Gastrocnemius medialis (tissue), 4 donors: ENCODE results near the gene EIPR1. TPM values are rescaled to one million over a fixed set of nuclear protein-coding genes. Genes with fewer than 3 reads are reported as not detected.

ENCODE experiments used
- ATAC-seq, 2 donors: fragments of 150-250 bp; one replicate each; pipeline ENCODE4 v1.9.1; 2016
- DNase-seq, 2 donors: peaks; one replicate each; pipeline ENCODE4 v3.0.0-alpha.2; 2019
- H3K27ac ChIP-seq, 4 donors: fragments of 200-600 bp; sonication (generic); 1 replicate in 1 of 4; 2 replicates in 3 of 4; pipeline ENCODE4 v1.5.1; 2016 to 2018; ENCODE audit warnings: mild to moderate bottlenecking in 2 of 4, moderate library complexity in 1 of 4
- H3K27me3 ChIP-seq, 3 donors: fragments of 200-600 bp; sonication (generic) in 2 of 3; 1 replicate in 1 of 3; 2 replicates in 2 of 3; pipeline versions ENCODE4 v1.5.1 to v1.6.0; 2016 to 2019; ENCODE audit warnings: mild to moderate bottlenecking in 1 of 3, moderate library complexity in 1 of 3
- H3K36me3 ChIP-seq, 2 donors: fragments of 200-600 bp; sonication (generic) in 1 of 2; one replicate each; pipeline ENCODE4 v1.5.1; 2017 to 2018
- H3K4me1 ChIP-seq, 2 donors: fragments of 200-600 bp; sonication (generic) in 1 of 2; one replicate each; pipeline ENCODE4 v1.5.1; 2016 to 2017; ENCODE audit warnings: mild to moderate bottlenecking in 2 of 2
- H3K4me3 ChIP-seq, 4 donors: fragments of 200-600 bp; sonication (generic) in 3 of 4; 1 replicate in 1 of 4; 2 replicates in 3 of 4; pipeline ENCODE4 v1.5.1; 2016 to 2019; ENCODE audit warnings: mild to moderate bottlenecking in 2 of 4
- H3K9me3 ChIP-seq, 3 donors: fragments of 200-600 bp; sonication (generic) in 2 of 3; 1 replicate in 1 of 3; 2 replicates in 2 of 3; pipeline ENCODE4 v1.5.1; 2016 to 2019
- CTCF ChIP-seq, 5 experiments: fragments of 450-650 bp in 3 of 5; fragments of 200-600 bp in 2 of 5; sonication (generic) in 2 of 5; IDR thresholded peaks in 4 of 5; conservative IDR thresholded peaks in 1 of 5; 1 replicate in 4 of 5; 2 replicates in 1 of 5; pipeline ENCODE4 v1.5.1; 2016 to 2019; ENCODE audit warnings: antibody characterized with exemption in 5 of 5, mild to moderate bottlenecking in 3 of 5, moderate library complexity in 3 of 5
- POLR2A ChIP-seq, 2 donors: fragments of 450-650 bp; IDR thresholded peaks; one replicate each; pipeline ENCODE4 v1.6.1; 2017; ENCODE audit warnings: antibody characterized with exemption in 2 of 2, mild to moderate bottlenecking in 2 of 2, moderate library complexity in 2 of 2
- in situ Hi-C, 4 donors: fragments of 200-750 bp; cut with MboI; loops; one replicate each; pipeline versions ENCODE4 v1.15.0 to v1.8.0; 2017; ENCODE audit warnings: low sequenced_read_pairs in 4 of 4
- intact Hi-C: fragments of 100-400 bp; cut with DNase I; formaldehyde crosslinking; loops from one replicate; pipeline ENCODE4 v1.15.1; 2023; ENCODE audit warnings: low total_unique reads
- total RNA-seq, 4 donors: library from RNA; depleted of rRNA; stranded (reverse); fragments of >200 nt; gene quantifications; one replicate each; pipeline versions ENCODE4 v1.1.0 to v1.2.3, GENCODE V29; 2016

The EIPR1 gene
- total RNA-seq, 4 donors from 2014 or later = 23.2 to 30.5 (median 24.4) TPM

GRCh38 chr2:3399381-3399780, 21.8 kb upstream of the EIPR1 start:
- Histone ChIP-seq H3K27ac (peak overlapping the region in 1 of 4 donors; percentile 50), H3K27me3 (no peaks in the 10 kb centered on the region), H3K4me3 (no peak overlapping the region), H3K36me3 (peaks cover 0 to 28% of the 10 kb centered on the region in 2 donors), H3K4me1 (peaks cover 7 to 15% of the 10 kb centered on the region in 2 donors), H3K9me3 (peaks cover 0 to 14% (median 0%) of the 10 kb centered on the region in 3 donors)
- DNase-seq (no peak), ATAC-seq (no peak)
- intact Hi-C loops (no loop called here), in situ Hi-C loops (loop anchor here in 2 of 4 donors (25.0 kb wide), 1 partner anchor 163 kb away; the partner anchor contains the start of gene RNASEH1 (in 2 of the 2))
- TF ChIP-seq CTCF (IDR thresholded peaks at IDR 0.05 in 4 of 5, conservative IDR thresholded peaks at IDR 0.05 in 1 of 5) (no peak), POLR2A (IDR thresholded peaks at IDR 0.05) (no peak)

- Histone ChIP-seq H3K27ac (no peak overlapping the region), H3K36me3 (peaks cover 0 to 28% of the 10 kb centered on the region in 2 donors), H3K4me3 (no peak overlapping the region), H3K27me3 (no peaks in the 10 kb centered on the region), H3K4me1 (peaks cover 7 to 15% of the 10 kb centered on the region in 2 donors), H3K9me3 (peaks cover 0 to 14% (median 0%) of the 10 kb centered on the region in 3 donors)
- in situ Hi-C loops = loop anchor here in 2 of 4 donors (25.0 kb wide), 1 partner anchor 163 kb away; the partner anchor contains the start of gene RNASEH1 (in 2 of the 2)
- DNase-seq (no peak), ATAC-seq (no peak)
- TF ChIP-seq POLR2A (IDR thresholded peaks at IDR 0.05) (no peak), CTCF (IDR thresholded peaks at IDR 0.05 in 4 of 5, conservative IDR thresholded peaks at IDR 0.05 in 1 of 5) (no peak)
- intact Hi-C loops = no loop called here
Measured at GRCh38 chr2:3398857-3399256, 21.2 kb upstream of the EIPR1 start.

- intact Hi-C loops = no loop called here
- H3K27me3 ChIP-seq = no peaks in the 10 kb centered on the region
- peaks cover 0 to 14% (median 0%) of the 10 kb centered on the region in 3 donors for H3K9me3 ChIP-seq
- no peak overlapping the region for H3K4me3 ChIP-seq
- in situ Hi-C loops = loop anchor here in 2 of 4 donors (25.0 kb wide), 1 partner anchor 165 kb away; the partner anchor contains the start of gene RNASEH1 (in 2 of the 2)
- TF ChIP-seq POLR2A (IDR thresholded peaks at IDR 0.05) = no peak
- no peak for TF ChIP-seq CTCF (IDR thresholded peaks at IDR 0.05 in 4 of 5, conservative IDR thresholded peaks at IDR 0.05 in 1 of 5)
- no peak for ATAC-seq
- peaks cover 7 to 15% of the 10 kb centered on the region in 2 donors for H3K4me1 ChIP-seq
- peaks cover 0 to 20% of the 10 kb centered on the region in 2 donors for H3K36me3 ChIP-seq
- H3K27ac ChIP-seq = no peak overlapping the region
- no peak for DNase-seq
Measured at GRCh38 chr2:3396920-3397559, 19.4 kb upstream of the EIPR1 start.

- Histone ChIP-seq H3K9me3 (peaks cover 0 to 14% (median 0%) of the 10 kb centered on the region in 3 donors), H3K36me3 (peaks cover 0 to 44% of the 10 kb centered on the region in 2 donors), H3K4me1 (no peaks in the 10 kb centered on the region), H3K27ac (no peak overlapping the region), H3K27me3 (no peaks in the 10 kb centered on the region), H3K4me3 (no peak overlapping the region)
- TF ChIP-seq POLR2A (IDR thresholded peaks at IDR 0.05) (no peak), CTCF (IDR thresholded peaks at IDR 0.05 in 4 of 5, conservative IDR thresholded peaks at IDR 0.05 in 1 of 5) (no peak)
- DNase-seq (no peak), ATAC-seq (no peak)
- intact Hi-C loops = no loop called here
- in situ Hi-C loops = loop anchor here in 2 of 4 donors (25.0 kb wide), 1 partner anchor 170 kb away; the partner anchor contains the start of gene RNASEH1 (in 2 of the 2)
Measured at GRCh38 chr2:3392216-3392615, 14.6 kb upstream of the EIPR1 start.
